Dendritic cell treated with granulocyte-macrophage colony-stimulating factor and Interleukin-4, amounts not matched to agents 40 ng/mL and 50 ng/mL, for 4 days (primary cell): ENCODE data around the gene NBEAL1.
"Not testable (repeated sequence)": the region's sequence is repeated elsewhere in the genome, so short reads cannot be mapped to it uniquely, and the experiment has no call there.

ENCODE experiments used
- H3K27ac Mint-ChIP-seq: one replicate; pipeline ENCODE4 v1.8.0; 2022; ENCODE audit warnings: mild to moderate bottlenecking, mixed read lengths
- H3K27me3 Mint-ChIP-seq: one replicate; pipeline ENCODE4 v1.8.0; 2022; ENCODE audit warnings: mild to moderate bottlenecking, mixed read lengths
- H3K36me3 Mint-ChIP-seq: one replicate; pipeline ENCODE4 v1.8.0; 2022; ENCODE audit warnings: low read depth, mixed read lengths
- H3K4me1 Mint-ChIP-seq: one replicate; pipeline ENCODE4 v1.8.0; 2022; ENCODE audit warnings: low read depth, mixed read lengths
- H3K4me3 Mint-ChIP-seq: one replicate; pipeline ENCODE4 v1.8.0; 2022; ENCODE audit warnings: mild to moderate bottlenecking, moderate library complexity, mixed read lengths
- H3K9me3 Mint-ChIP-seq: one replicate; pipeline ENCODE4 v1.8.0; 2022; ENCODE audit warnings: mixed read lengths
- intact Hi-C: fragments of 100-400 bp; cut with micrococcal nuclease; formaldehyde crosslinking; loops from one replicate; pipeline ENCODE4 v1.15.0; 2022

Gene NBEAL1

GRCh38 chr2:203021991-203022390 is 7.3 kb downstream of the NBEAL1 start:
- Mint-ChIP-seq H3K4me3 (no peak overlapping the region), H3K27me3 (no peaks in the 10 kb centered on the region), H3K9me3 (no peaks in the 10 kb centered on the region), H3K4me1 (peaks cover 25% of the 10 kb centered on the region), H3K36me3 (peaks cover 8% of the 10 kb centered on the region), H3K27ac (no peak overlapping the region)
- intact Hi-C loops: no loop called here

GRCh38 chr2:203022751-203023150 is 8.1 kb downstream of the NBEAL1 start:
- H3K4me3 Mint-ChIP-seq: no peak overlapping the region
- intact Hi-C loops: no loop called here
- no peaks in the 10 kb centered on the region for H3K9me3 Mint-ChIP-seq
- H3K27ac Mint-ChIP-seq: no peak overlapping the region
- H3K4me1 Mint-ChIP-seq: peaks cover 23% of the 10 kb centered on the region
- H3K27me3 Mint-ChIP-seq: no peaks in the 10 kb centered on the region
- peaks cover 8% of the 10 kb centered on the region for H3K36me3 Mint-ChIP-seq

- intact Hi-C loops: no loop called here
- peaks cover 6% of the 10 kb centered on the region for H3K4me1 Mint-ChIP-seq
- H3K27me3 Mint-ChIP-seq: no peaks in the 10 kb centered on the region
- no peak overlapping the region for H3K4me3 Mint-ChIP-seq
- H3K36me3 Mint-ChIP-seq: peaks cover 13% of the 10 kb centered on the region
- H3K27ac Mint-ChIP-seq: peak overlapping the region; percentile 19
- no peaks in the 10 kb centered on the region for H3K9me3 Mint-ChIP-seq
Measured at GRCh38 chr2:203025592-203025991, 10.9 kb downstream of the NBEAL1 start.

GRCh38 chr2:203030545-203030944 is 15.9 kb downstream of the NBEAL1 start:
- H3K4me3 Mint-ChIP-seq: no peak overlapping the region
- H3K27me3 Mint-ChIP-seq: no peaks in the 10 kb centered on the region
- peaks cover 5% of the 10 kb centered on the region for H3K36me3 Mint-ChIP-seq
- H3K27ac Mint-ChIP-seq: no peak overlapping the region
- H3K4me1 Mint-ChIP-seq: peaks cover 16% of the 10 kb centered on the region
- no peaks in the 10 kb centered on the region for H3K9me3 Mint-ChIP-seq
- intact Hi-C loops: no loop called here

GRCh38 chr2:203030991-203031390 is 16.3 kb downstream of the NBEAL1 start:
- H3K9me3 Mint-ChIP-seq: no peaks in the 10 kb centered on the region
- H3K4me3 Mint-ChIP-seq: no peak overlapping the region

GRCh38 chr2:203033395-203033794 is 18.7 kb downstream of the NBEAL1 start:
- Mint-ChIP-seq H3K4me1 (peaks cover 11% of the 10 kb centered on the region), H3K4me3 (no peak overlapping the region)

More at GRCh38 chr2:203030991-203031390, 16.3 kb downstream of the NBEAL1 start:
- no peaks in the 10 kb centered on the region for H3K27me3 Mint-ChIP-seq
- peaks cover 5% of the 10 kb centered on the region for H3K36me3 Mint-ChIP-seq
- no peak overlapping the region for H3K27ac Mint-ChIP-seq
- intact Hi-C loops: no loop called here
- peaks cover 11% of the 10 kb centered on the region for H3K4me1 Mint-ChIP-seq

GRCh38 chr2:203035879-203036470 is 21.3 kb downstream of the NBEAL1 start:
- Mint-ChIP-seq H3K4me3 (no peak overlapping the region), H3K27ac (no peak overlapping the region), H3K9me3 (no peaks in the 10 kb centered on the region), H3K4me1 (peaks cover 11% of the 10 kb centered on the region), H3K36me3 (peaks cover 16% of the 10 kb centered on the region), H3K27me3 (no peaks in the 10 kb centered on the region)
- intact Hi-C loops: no loop called here

More at GRCh38 chr2:203033395-203033794, 18.7 kb downstream of the NBEAL1 start:
- no peak overlapping the region for H3K27ac Mint-ChIP-seq
- H3K9me3 Mint-ChIP-seq: no peaks in the 10 kb centered on the region
- peaks cover 5% of the 10 kb centered on the region for H3K36me3 Mint-ChIP-seq
- intact Hi-C loops: loop anchor here (1.0 kb wide), 1 partner anchor 8 kb away; no protein-coding TSS in a partner anchor
- H3K27me3 Mint-ChIP-seq: no peaks in the 10 kb centered on the region

- H3K27me3 Mint-ChIP-seq: no peaks in the 10 kb centered on the region
- no peak overlapping the region for H3K4me3 Mint-ChIP-seq
- intact Hi-C loops: no loop called here
- peaks cover 11% of the 10 kb centered on the region for H3K4me1 Mint-ChIP-seq
- H3K36me3 Mint-ChIP-seq: peaks cover 24% of the 10 kb centered on the region
- H3K27ac Mint-ChIP-seq: no peak overlapping the region
- H3K9me3 Mint-ChIP-seq: no peaks in the 10 kb centered on the region
Measured at GRCh38 chr2:203037026-203037425, 22.4 kb downstream of the NBEAL1 start.

GRCh38 chr2:203038586-203038985 is 23.9 kb downstream of the NBEAL1 start:
- no peak overlapping the region for H3K4me3 Mint-ChIP-seq
- no peak overlapping the region for H3K27ac Mint-ChIP-seq
- H3K27me3 Mint-ChIP-seq: no peaks in the 10 kb centered on the region
- intact Hi-C loops: no loop called here
- no peaks in the 10 kb centered on the region for H3K9me3 Mint-ChIP-seq
- peaks cover 5% of the 10 kb centered on the region for H3K4me1 Mint-ChIP-seq
- peaks cover 37% of the 10 kb centered on the region for H3K36me3 Mint-ChIP-seq

GRCh38 chr2:203039211-203039610 is 24.5 kb downstream of the NBEAL1 start:
- H3K27me3 Mint-ChIP-seq, H3K4me1 Mint-ChIP-seq, H3K4me3 Mint-ChIP-seq, H3K9me3 Mint-ChIP-seq, H3K27ac Mint-ChIP-seq, intact Hi-C loops: not testable (repeated sequence)
- H3K36me3 Mint-ChIP-seq: peaks cover 41% of the 10 kb centered on the region

GRCh38 chr2:203040966-203041521 is 26.4 kb downstream of the NBEAL1 start:
- no peak overlapping the region for H3K27ac Mint-ChIP-seq
- H3K4me3 Mint-ChIP-seq: no peak overlapping the region
- H3K4me1 Mint-ChIP-seq: no peaks in the 10 kb centered on the region
- peaks cover 41% of the 10 kb centered on the region for H3K36me3 Mint-ChIP-seq
- H3K9me3 Mint-ChIP-seq: no peaks in the 10 kb centered on the region
- intact Hi-C loops: loop anchor here (1.0 kb wide), 1 partner anchor 8 kb away; no protein-coding TSS in a partner anchor
- H3K27me3 Mint-ChIP-seq: no peaks in the 10 kb centered on the region

- H3K36me3 Mint-ChIP-seq: peaks cover 50% of the 10 kb centered on the region
- intact Hi-C loops: no loop called here
- H3K27ac Mint-ChIP-seq: no peak overlapping the region
- H3K4me3 Mint-ChIP-seq: no peak overlapping the region
- H3K27me3 Mint-ChIP-seq: no peaks in the 10 kb centered on the region
- no peaks in the 10 kb centered on the region for H3K9me3 Mint-ChIP-seq
- H3K4me1 Mint-ChIP-seq: no peaks in the 10 kb centered on the region
Measured at GRCh38 chr2:203042178-203042577, 27.5 kb downstream of the NBEAL1 start.

GRCh38 chr2:203043226-203043625 is 28.6 kb downstream of the NBEAL1 start:
- peaks cover 50% of the 10 kb centered on the region for H3K36me3 Mint-ChIP-seq
- no peaks in the 10 kb centered on the region for H3K9me3 Mint-ChIP-seq
- no peaks in the 10 kb centered on the region for H3K27me3 Mint-ChIP-seq
- no peak overlapping the region for H3K27ac Mint-ChIP-seq
- intact Hi-C loops: no loop called here
- no peak overlapping the region for H3K4me3 Mint-ChIP-seq
- H3K4me1 Mint-ChIP-seq: no peaks in the 10 kb centered on the region

GRCh38 chr2:203045867-203046266 is 31.2 kb downstream of the NBEAL1 start:
- Mint-ChIP-seq H3K27me3 (no peaks in the 10 kb centered on the region), H3K27ac (no peak overlapping the region), H3K4me1 (no peaks in the 10 kb centered on the region), H3K36me3 (peaks cover 48% of the 10 kb centered on the region), H3K9me3 (no peaks in the 10 kb centered on the region), H3K4me3 (no peak overlapping the region)
- intact Hi-C loops: no loop called here

GRCh38 chr2:203052539-203052938 is 37.9 kb downstream of the NBEAL1 start:
- Mint-ChIP-seq H3K9me3 (no peaks in the 10 kb centered on the region), H3K36me3 (peaks cover 34% of the 10 kb centered on the region), H3K27me3 (no peaks in the 10 kb centered on the region), H3K27ac (no peak overlapping the region), H3K4me1 (peaks cover 10% of the 10 kb centered on the region), H3K4me3 (no peak overlapping the region)
- intact Hi-C loops: no loop called here
